Ascending aorta (tissue), 2 donors: ENCODE results near the gene MTCL1. TPM values are rescaled to one million over a fixed set of nuclear protein-coding genes. Genes with fewer than 3 reads are reported as not detected.

ENCODE experiments used
- DNase-seq, 2 donors: peaks; one replicate each; pipeline ENCODE4 v3.0.0-alpha.2; 2019; ENCODE audit warnings: low spot score in 2 of 2
- H3K27ac ChIP-seq, 2 donors: fragments of 200-600 bp; sonication (generic); one replicate each; pipeline ENCODE4 v1.5.1; 2016 to 2017; ENCODE audit warnings: mild to moderate bottlenecking in 1 of 2
- H3K27me3 ChIP-seq: fragments of 200-600 bp; sonication (generic); one replicate; pipeline ENCODE4 v1.5.1; 2017
- H3K36me3 ChIP-seq, 2 donors: fragments of 200-600 bp; sonication (generic); one replicate each; pipeline ENCODE4 v1.5.1; 2016
- H3K4me1 ChIP-seq, 2 donors: fragments of 200-600 bp; sonication (generic); one replicate each; pipeline ENCODE4 v1.5.1; 2016 to 2017; ENCODE audit warnings: mild to moderate bottlenecking in 1 of 2
- H3K4me3 ChIP-seq, 2 donors: fragments of 200-600 bp; sonication (generic); one replicate each; pipeline ENCODE4 v1.5.1; 2016 to 2017; ENCODE audit warnings: mild to moderate bottlenecking in 1 of 2
- H3K9me3 ChIP-seq, 2 donors: fragments of 200-600 bp; sonication (generic); one replicate each; pipeline ENCODE4 v1.5.1; 2016
- CTCF ChIP-seq, 3 experiments: fragments of 200-600 bp in 2 of 3; fragments of 450-650 bp in 1 of 3; sonication (generic) in 2 of 3; IDR thresholded peaks; one replicate each; pipeline ENCODE4 v1.5.1; 2016 to 2019; ENCODE audit warnings: antibody characterized with exemption in 3 of 3, mild to moderate bottlenecking in 1 of 3, moderate library complexity in 1 of 3
- intact Hi-C: fragments of 100-400 bp; cut with DNase I; formaldehyde crosslinking; loops from one replicate; pipeline ENCODE4 v1.15.1; 2023
- total RNA-seq: library from RNA; depleted of rRNA; stranded (reverse); fragments of >200 nt; gene quantifications from one replicate; pipeline ENCODE4 v1.1.0, GENCODE V29; 2016

MTCL1 gene
- total RNA-seq, 1 donor from 2014 or later: 105 TPM

- Histone ChIP-seq H3K27ac (no peak overlapping the region), H3K4me1 (no peaks in the 10 kb centered on the region), H3K36me3 (no peaks in the 10 kb centered on the region), H3K9me3 (no peaks in the 10 kb centered on the region), H3K4me3 (no peak overlapping the region), H3K27me3 (no peaks in the 10 kb centered on the region)
- TF ChIP-seq CTCF (IDR thresholded peaks at IDR 0.05): no peak
- DNase-seq: no peak
- intact Hi-C loops: no loop called here
These were observed 108.8 kb downstream of the MTCL1 start for GRCh38 chr18:8814206-8814605.

- no peak for DNase-seq
- Histone ChIP-seq H3K27ac (no peak overlapping the region), H3K9me3 (no peaks in the 10 kb centered on the region), H3K36me3 (peaks cover 0 to 2% of the 10 kb centered on the region in 2 donors), H3K27me3 (no peaks in the 10 kb centered on the region), H3K4me3 (no peak overlapping the region), H3K4me1 (no peaks in the 10 kb centered on the region)
- TF ChIP-seq CTCF (IDR thresholded peaks at IDR 0.05): no peak
- intact Hi-C loops: no loop called here
These were observed 110.9 kb downstream of the MTCL1 start for GRCh38 chr18:8816220-8816619.

GRCh38 chr18:8816816-8817215, 111.5 kb downstream of the MTCL1 start:
- no peak for TF ChIP-seq CTCF (IDR thresholded peaks at IDR 0.05)
- peaks cover 0 to 2% of the 10 kb centered on the region in 2 donors for H3K36me3 ChIP-seq
- H3K9me3 ChIP-seq: no peaks in the 10 kb centered on the region
- H3K4me1 ChIP-seq: no peaks in the 10 kb centered on the region
- no peak overlapping the region for H3K4me3 ChIP-seq
- no peaks in the 10 kb centered on the region for H3K27me3 ChIP-seq
- no peak for DNase-seq
- no peak overlapping the region for H3K27ac ChIP-seq
- intact Hi-C loops: no loop called here

- Histone ChIP-seq H3K27me3 (no peaks in the 10 kb centered on the region), H3K9me3 (no peaks in the 10 kb centered on the region), H3K36me3 (peaks cover 0 to 2% of the 10 kb centered on the region in 2 donors), H3K27ac (no peak overlapping the region), H3K4me1 (no peaks in the 10 kb centered on the region), H3K4me3 (no peak overlapping the region)
- DNase-seq: no peak
- TF ChIP-seq CTCF (IDR thresholded peaks at IDR 0.05): no peak
- intact Hi-C loops: no loop called here
These were observed 113.6 kb downstream of the MTCL1 start for GRCh38 chr18:8818982-8819381.

GRCh38 chr18:8820396-8821082, 115.2 kb downstream of the MTCL1 start:
- Histone ChIP-seq H3K27me3 (no peaks in the 10 kb centered on the region), H3K36me3 (peaks cover 2 to 8% of the 10 kb centered on the region in 2 donors), H3K9me3 (no peaks in the 10 kb centered on the region), H3K4me1 (no peaks in the 10 kb centered on the region), H3K4me3 (no peak overlapping the region), H3K27ac (no peak overlapping the region)
- no peak for TF ChIP-seq CTCF (IDR thresholded peaks at IDR 0.05)
- no peak for DNase-seq
- intact Hi-C loops: no loop called here

- peaks cover 2 to 8% of the 10 kb centered on the region in 2 donors for H3K36me3 ChIP-seq
- intact Hi-C loops: no loop called here
- no peaks in the 10 kb centered on the region for H3K9me3 ChIP-seq
- no peak for TF ChIP-seq CTCF (IDR thresholded peaks at IDR 0.05)
- H3K27me3 ChIP-seq: no peaks in the 10 kb centered on the region
- H3K4me1 ChIP-seq: no peaks in the 10 kb centered on the region
- no peak for DNase-seq
- H3K4me3 ChIP-seq: no peak overlapping the region
- H3K27ac ChIP-seq: no peak overlapping the region
These were observed 115.7 kb downstream of the MTCL1 start for GRCh38 chr18:8821083-8821465.
